ENCODE data around the gene SPATA45. TPM values are rescaled to one million over a fixed set of nuclear protein-coding genes. Genes with fewer than 3 reads are reported as not detected.

Gene SPATA45
- total and polyA plus RNA-seq, 2 of the 8 experiments (the other 6 are each of a cell fraction or from before 2014, with no cell fraction given), result 0.21 to 0.65 TPM

GRCh38 chr1:212879947-212880690, 32.7 kb upstream of the SPATA45 start (continued):
- TF ChIP-seq CBX8 (IDR thresholded peaks at IDR 0.05; ENCODE audit: borderline replicate concordance, low read depth, low read length) (no peak), SP1 (IDR thresholded peaks at IDR 0.05; ENCODE audit: low read depth, low read length) (no peak), EGR1 (IDR thresholded peaks at IDR 0.05; ENCODE audit: borderline replicate concordance, low read depth, low read length) (no peak), POU5F1 (IDR thresholded peaks at IDR 0.05; ENCODE audit: low read depth, low read length) (peak; percentile 42; the same call in 1 of the 2 replicates)

All from H1 (cell line).